H1 (cell line): ENCODE measurements around the gene CREB3L1.

Source experiments
- CTCF ChIP-seq, 3 experiments: IDR thresholded peaks; 1 replicate in 2 of 3; 2 replicates in 1 of 3; pipeline versions ENCODE4 v1.5.1 to v1.6.1; 2011; ENCODE audit warnings: low read length in 3 of 3, mild to moderate bottlenecking in 3 of 3, inconsistent platforms in 2 of 3, low read depth in 1 of 3, moderate library complexity in 1 of 3; ENCODE audit not compliant: insufficient read depth in 1 of 3; ENCODE audit errors: control extremely low read depth in 1 of 3
- JUND ChIP-seq: IDR thresholded peaks from 2 replicates; pipeline ENCODE4 v1.6.1; 2011; ENCODE audit warnings: mild to moderate bottlenecking, improper control_type of control experiment, low read length

GRCh38 chr11:46265764-46266163 lies 11.7 kb upstream of the CREB3L1 start:
- TF ChIP-seq JUND = no peak
- TF ChIP-seq CTCF (IDR thresholded peaks at IDR 0.05; ENCODE audit: control extremely low read depth in 1 of 3, insufficient read depth in 1 of 3, low read depth in 1 of 3, low read length in 3 of 3) = no peak
